ENCODE results near the gene NTM.
"Not testable (repeated sequence)": the region's sequence is repeated elsewhere in the genome, so short reads cannot be mapped to it uniquely, and the experiment has no call there.

The NTM gene

GRCh38 chr11:132318421-132319157, 948.2 kb downstream of the NTM start:
- no peak for DNase-seq (ENCODE audit: low read depth in 1 of 2, low spot score in 1 of 2)

GRCh38 chr11:132319419-132319818, 949.0 kb downstream of the NTM start:
- DNase-seq (ENCODE audit: low read depth in 1 of 2, low spot score in 1 of 2) = not testable (repeated sequence)

DNA sequence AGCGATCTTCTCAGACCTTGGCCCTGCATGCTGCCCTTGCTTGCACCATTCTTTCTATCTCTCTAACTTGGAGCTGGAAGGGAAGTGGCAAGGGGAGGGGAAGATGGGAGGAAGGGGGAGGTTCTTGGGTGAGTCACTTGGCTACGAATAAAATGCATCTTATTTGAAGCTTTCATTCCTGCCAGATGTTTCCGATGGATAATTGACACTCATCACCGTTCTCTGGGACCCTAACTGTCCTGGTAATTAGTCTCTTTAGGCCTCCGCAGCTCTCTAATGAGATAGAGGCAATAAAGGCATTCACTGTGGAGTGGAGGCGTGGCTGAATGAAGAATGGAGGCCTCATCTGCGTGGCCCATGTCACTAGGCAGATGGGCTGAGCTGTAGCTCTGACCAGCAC, 960.1 kb downstream of the NTM start:
- no peak for DNase-seq (ENCODE audit: low read depth in 1 of 2, low spot score in 1 of 2)

- no peak for DNase-seq (ENCODE audit: low read depth in 1 of 2, low spot score in 1 of 2)
Observed at GRCh38 chr11:132332521-132332920, 962.1 kb downstream of the NTM start.

GRCh38 chr11:132334769-132335280, 964.4 kb downstream of the NTM start:
- DNase-seq (ENCODE audit: low read depth in 1 of 2, low spot score in 1 of 2) = no peak

DNA sequence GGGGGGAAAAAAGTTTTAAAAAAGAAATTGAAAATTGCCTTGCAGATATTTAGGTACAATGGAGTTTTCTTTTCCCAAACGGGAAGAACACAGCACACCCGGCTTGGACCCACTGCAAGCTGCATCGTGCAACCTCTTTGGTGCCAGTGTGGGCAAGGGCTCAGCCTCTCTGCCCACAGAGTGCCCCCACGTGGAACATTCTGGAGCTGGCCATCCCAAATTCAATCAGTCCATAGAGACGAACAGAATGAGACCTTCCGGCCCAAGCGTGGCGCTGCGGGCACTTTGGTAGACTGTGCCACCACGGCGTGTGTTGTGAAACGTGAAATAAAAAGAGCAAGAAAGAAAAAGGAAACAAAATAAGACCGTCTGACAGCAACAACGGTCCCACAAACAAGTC, 964.9 kb downstream of the NTM start:
- DNase-seq (ENCODE audit: low read depth in 1 of 2, low spot score in 1 of 2) = no peak

DNA sequence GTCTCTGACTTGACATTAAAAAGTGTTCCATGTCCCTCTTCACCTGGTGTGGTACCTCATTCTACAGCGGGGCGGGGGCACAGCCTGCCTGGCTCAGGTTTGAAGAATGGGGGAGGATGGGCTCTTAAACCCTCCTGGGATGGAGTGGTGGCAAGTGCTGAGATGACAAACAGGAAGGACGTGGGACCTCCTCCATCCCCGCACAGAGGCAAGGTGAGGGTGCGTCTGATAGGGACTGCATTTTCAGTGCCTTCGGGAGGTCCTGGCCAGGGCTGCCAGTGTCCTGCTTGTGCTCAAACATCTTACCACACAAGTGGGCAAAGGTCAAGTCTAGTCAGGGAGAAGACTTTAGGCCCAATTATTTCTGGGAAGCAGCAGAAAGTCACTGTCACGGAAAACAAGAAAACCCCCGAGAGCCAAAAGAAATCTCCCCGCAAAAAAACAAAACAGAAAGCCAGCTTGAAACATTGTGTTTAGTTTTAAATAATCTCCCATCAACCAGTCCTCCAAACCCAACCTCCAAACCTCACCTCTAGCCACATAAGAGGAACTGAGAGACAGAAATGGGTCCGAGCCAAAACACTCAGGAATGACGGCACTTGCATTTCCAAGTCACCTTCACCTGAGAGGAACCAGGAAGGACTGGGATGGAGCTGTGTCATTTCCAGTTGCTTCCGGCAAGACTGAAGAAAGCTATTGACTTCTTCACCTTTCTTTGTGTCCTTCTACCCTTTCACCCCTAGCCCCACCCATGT, 966.5 kb downstream of the NTM start:
- DNase-seq (ENCODE audit: low read depth in 1 of 2, low spot score in 1 of 2) = no peak

DNA sequence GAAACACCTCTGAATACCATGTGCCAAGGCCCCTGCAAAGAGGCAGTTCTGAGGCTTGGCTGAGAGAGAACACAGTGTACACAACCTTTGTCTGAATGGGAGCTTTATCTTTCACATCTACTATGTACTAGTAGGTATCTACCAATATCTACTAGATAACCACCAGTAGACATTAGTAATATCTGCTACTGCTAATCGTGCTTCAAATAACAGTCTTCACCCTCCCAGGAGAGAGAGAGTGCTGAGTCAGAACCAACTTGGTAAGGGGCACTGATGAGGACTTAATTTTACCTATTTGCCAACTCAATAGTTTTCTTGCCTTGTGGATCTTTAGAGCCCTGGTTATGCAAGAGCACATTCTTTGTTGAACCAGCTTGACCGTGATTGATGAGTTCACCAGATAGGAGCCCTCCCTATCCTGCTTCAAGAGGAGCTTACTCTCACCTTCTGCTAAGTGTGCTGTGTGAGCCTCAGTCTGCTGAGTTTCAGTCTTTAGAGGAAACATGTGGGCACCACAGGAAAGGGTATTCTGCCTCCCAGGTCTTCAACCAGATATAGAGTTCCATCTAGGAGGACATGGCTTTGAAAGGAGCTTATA, 967.5 kb downstream of the NTM start:
- no peak for DNase-seq (ENCODE audit: low read depth in 1 of 2, low spot score in 1 of 2)

DNA sequence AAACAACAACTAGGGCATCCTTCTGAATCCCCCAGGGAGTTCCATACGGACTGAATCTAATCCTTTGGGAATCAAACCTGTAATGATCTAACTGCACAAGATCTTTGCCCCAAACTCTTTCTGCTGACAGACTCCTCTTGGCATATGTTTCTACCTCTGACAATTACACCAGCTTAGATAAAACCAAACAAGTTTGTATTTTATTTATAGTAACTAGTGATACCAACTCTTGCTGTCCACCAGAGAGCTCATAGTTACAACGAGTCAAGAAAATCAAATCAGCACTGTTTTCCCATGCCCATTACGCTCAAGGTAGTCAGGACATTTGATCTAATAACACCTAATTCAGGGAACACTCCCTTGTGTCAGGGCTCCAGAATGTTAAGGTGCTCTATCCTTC, 972.0 kb downstream of the NTM start:
- DNase-seq (ENCODE audit: low read depth in 1 of 2, low spot score in 1 of 2) = no peak

GRCh38 chr11:132343445-132344175, 973.2 kb downstream of the NTM start:
- no peak for DNase-seq (ENCODE audit: low read depth in 1 of 2, low spot score in 1 of 2)

DNA sequence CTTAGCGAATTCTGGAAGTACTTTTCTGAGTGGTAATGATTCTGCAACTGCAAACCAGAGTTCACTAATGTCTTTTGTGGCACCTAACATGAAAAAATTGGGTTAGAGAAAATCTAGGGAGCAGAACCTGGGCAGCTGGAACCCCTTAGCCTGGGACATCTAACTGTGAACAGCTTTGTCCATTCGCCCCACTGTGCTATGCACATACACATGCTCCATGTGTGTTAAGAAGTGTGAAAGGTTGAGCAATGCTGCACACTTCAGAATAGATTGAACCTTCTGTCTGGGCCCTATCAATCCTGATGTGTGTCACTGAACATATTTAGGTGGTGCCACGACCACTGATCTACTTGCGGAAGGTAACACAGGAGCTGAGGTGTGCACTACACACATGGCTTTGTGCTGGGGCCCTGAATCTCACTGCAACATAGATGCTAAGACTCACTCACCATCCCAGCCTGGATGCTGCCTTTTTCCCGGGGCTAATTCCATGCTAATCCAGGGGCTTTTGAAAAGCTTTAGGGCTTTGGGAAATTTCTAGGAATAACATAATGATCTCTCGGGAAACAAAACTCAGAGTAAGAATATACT, 976.2 kb downstream of the NTM start:
- DNase-seq (ENCODE audit: low read depth in 1 of 2, low spot score in 1 of 2) = no peak

GRCh38 chr11:132347156-132348090, 977.0 kb downstream of the NTM start:
- no peak for DNase-seq (ENCODE audit: low read depth in 1 of 2, low spot score in 1 of 2)

GRCh38 chr11:132349811-132350733, 979.7 kb downstream of the NTM start:
- DNase-seq (ENCODE audit: low read depth in 1 of 2, low spot score in 1 of 2) = no peak

GRCh38 chr11:132351050-132351449, 980.6 kb downstream of the NTM start:
- DNase-seq (ENCODE audit: low read depth in 1 of 2, low spot score in 1 of 2) = no peak

DNA sequence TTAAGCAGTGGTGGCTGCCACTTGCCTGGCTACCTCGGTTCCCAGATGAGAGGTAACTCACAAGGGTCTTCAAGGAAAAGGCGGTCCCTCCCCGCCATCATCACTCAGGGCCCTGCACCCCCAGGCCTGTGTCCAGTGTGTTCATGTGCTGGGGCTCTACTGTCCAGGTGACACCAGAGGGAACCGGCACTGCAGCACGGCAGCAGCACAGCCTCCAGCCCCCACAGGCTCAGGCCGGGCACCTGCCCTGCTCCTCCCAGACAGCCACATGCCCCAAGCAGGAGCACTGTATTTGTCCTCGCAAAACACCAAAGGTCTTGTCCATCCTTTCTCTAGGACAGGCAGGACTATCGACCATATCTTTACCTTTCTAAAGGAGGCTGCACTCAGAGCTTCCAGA, 982.1 kb downstream of the NTM start:
- no peak for DNase-seq (ENCODE audit: low read depth in 1 of 2, low spot score in 1 of 2)

GRCh38 chr11:132353255-132353654, 982.8 kb downstream of the NTM start:
- DNase-seq (ENCODE audit: low read depth in 1 of 2, low spot score in 1 of 2) = no peak

DNA sequence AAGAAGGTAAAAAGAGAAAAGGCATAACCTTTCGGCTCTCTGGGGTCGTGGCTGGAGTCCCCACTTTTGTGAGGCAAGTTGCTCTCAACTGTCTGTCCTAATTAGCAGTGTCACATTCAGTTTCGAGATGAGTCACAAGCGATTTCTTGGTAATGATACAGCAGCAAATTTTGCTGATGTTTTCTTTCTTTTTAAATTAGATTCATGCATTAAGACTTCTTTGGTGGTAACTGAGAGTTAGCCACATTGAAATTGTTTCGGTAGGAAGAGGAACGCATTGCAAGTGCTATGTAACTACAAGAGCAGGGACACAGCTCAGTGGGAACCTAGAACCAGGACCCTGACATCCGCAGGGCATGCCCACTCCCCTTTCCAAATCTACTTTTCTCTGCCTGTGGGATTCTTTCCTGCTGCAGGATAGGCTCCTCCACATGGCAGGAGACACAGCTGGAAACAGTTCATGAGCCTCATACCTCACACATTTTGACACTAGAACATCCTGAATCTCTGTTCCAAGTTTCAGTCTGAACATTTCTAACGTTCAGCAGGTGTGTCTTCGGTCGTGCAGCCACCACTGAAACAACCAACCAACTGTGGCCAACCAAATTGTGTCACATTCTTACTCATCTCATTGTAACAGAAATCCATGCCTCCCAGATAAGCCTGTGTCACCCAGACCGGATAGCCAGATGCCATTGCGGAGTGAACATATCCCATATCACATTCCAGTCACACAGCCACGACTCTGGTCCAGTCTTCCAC, 987.6 kb downstream of the NTM start:
- DNase-seq (ENCODE audit: low read depth in 1 of 2, low spot score in 1 of 2) = no peak

- no peak for DNase-seq (ENCODE audit: low read depth in 1 of 2, low spot score in 1 of 2)
Observed at GRCh38 chr11:132358573-132358953, 988.1 kb downstream of the NTM start.
